SK-N-MC (cell line): Measurements from ENCODE around the gene CFAP299.
"Not testable (repeated sequence)": the region's sequence is repeated elsewhere in the genome, so short reads cannot be mapped to it uniquely, and the experiment has no call there.

Source experiments
- DNase-seq: peaks from one replicate; pipeline ENCODE4 v3.0.0-alpha.2; 2011; ENCODE audit warnings: low read depth, low spot score
- H3K27ac ChIP-seq: fragments of 200-600 bp; sonication (generic); 2 replicates; pipeline ENCODE4 v1.5.1; 2016; ENCODE audit warnings: mixed run types
- H3K36me3 ChIP-seq: fragments of 200-600 bp; sonication (generic); 2 replicates; pipeline ENCODE4 v1.6.1; 2017; ENCODE audit warnings: antibody characterized with exemption, low read length, mixed read lengths; ENCODE audit not compliant: insufficient read depth
- H3K4me3 ChIP-seq: fragments of 200-600 bp; sonication (generic); 2 replicates; pipeline ENCODE4 v1.5.1; 2016
- H3K9ac ChIP-seq: fragments of 200-600 bp; sonication (generic); 2 replicates; pipeline ENCODE4 v1.8.0; 2017; ENCODE audit warnings: mixed run types, mixed read lengths; ENCODE audit not compliant: insufficient read length
- H3K9me3 ChIP-seq: fragments of 200-600 bp; sonication (generic); 2 replicates; pipeline ENCODE4 v1.6.1; 2017; ENCODE audit warnings: low read depth, mild to moderate bottlenecking, antibody characterized with exemption, low read length, moderate library complexity, mixed read lengths
- EZH2 ChIP-seq: fragments of 200-600 bp; sonication (generic); IDR thresholded peaks from one replicate; pipeline ENCODE4 v1.6.1; 2017; ENCODE audit warnings: antibody characterized with exemption
- FOXP2 ChIP-seq: optimal IDR thresholded peaks from 2 replicates; pipeline ENCODE3; 2011; ENCODE audit warnings: mild to moderate bottlenecking, moderate library complexity; ENCODE audit not compliant: insufficient read depth; ENCODE audit errors: extremely low read length, control extremely low read depth
- POLR2AphosphoS5 ChIP-seq: IDR thresholded peaks from 2 replicates; pipeline ENCODE4 v1.6.1; 2012; ENCODE audit warnings: mild to moderate bottlenecking, low read depth, low read length, borderline replicate concordance

CFAP299 gene

DNA sequence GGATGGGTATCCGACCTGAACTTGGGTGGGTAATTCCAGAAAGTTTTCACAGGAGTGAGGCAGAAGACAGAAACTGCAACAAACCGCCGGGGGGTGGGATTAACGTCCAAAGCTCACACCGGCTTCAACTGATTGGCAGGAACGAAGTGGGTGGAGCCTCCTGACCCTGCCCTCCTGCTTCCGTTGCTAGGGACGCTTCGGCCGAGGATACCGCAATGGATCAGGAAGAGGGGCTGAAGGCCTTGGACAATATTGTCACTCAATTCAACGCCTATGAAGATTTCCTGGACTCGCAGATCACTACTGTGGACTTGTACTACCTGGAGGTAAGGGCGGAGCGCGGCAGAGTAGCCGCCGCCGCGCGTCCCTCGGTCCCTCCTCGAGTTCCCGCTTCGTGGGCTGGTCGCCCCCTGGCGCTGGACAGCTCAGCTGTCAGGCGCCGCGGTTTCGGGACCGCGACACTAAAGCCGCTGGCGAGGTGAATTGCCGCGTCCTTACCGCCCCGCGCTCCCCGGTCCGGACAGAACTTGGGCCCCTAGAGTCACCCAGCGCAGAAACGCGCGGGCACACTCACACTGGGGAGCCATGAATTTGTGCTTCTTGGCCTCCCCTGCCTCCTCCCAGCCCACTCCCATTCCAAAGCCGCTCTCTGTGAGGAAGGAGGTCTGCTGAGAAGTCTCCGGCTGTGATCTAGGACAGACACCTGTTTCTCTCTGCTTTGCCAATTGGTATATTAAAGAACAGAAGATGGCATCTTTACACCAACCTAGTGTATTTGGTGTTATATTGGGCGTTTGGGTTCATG is at the start of gene CFAP299:
Gene CFAP299, plus strand, starts transcription at position 177 of the 805 bp plus-strand sequence.
- peak within 1 kb of the TSS; percentile 77 for H3K4me3 ChIP-seq
- no peak within 1 kb of the TSS for H3K9ac ChIP-seq
- DNase-seq: peak; percentile 6
- H3K9me3 ChIP-seq: no peaks in the 10 kb centered on the region
- H3K27ac ChIP-seq: no peak within 1 kb of the TSS
- TF ChIP-seq EZH2 (no peak), FOXP2 (no peak), POLR2AphosphoS5 (no peak)
- H3K36me3 ChIP-seq: no peaks in the 10 kb centered on the region

DNA sequence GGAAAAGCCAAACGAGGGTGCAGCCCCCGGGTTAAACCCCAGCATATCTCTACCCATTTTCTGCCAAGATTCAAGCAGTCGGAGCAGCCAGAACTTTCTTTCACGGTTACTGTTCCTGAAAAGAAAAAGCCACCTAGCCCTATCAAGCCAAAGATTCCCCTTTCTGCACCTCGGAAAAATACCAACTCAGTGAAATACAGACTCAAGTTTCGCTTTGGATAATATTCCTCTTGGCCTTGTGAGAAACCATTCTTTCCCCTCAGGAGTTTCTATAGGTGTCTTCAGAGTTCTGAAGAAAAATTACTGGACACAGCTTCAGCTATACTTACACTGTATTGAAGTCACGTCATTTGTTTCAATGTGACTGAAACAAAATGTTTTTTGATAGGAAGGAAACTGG is 49.1 kb upstream of the CFAP299 start:
- TF ChIP-seq POLR2AphosphoS5 (no peak), EZH2 (no peak), FOXP2 (no peak)
- no peaks in the 10 kb centered on the region for H3K9me3 ChIP-seq
- H3K4me3 ChIP-seq: no peak overlapping the region
- DNase-seq: no peak
- H3K36me3 ChIP-seq: no peaks in the 10 kb centered on the region
- no peak overlapping the region for H3K9ac ChIP-seq
- H3K27ac ChIP-seq: no peak overlapping the region

DNA sequence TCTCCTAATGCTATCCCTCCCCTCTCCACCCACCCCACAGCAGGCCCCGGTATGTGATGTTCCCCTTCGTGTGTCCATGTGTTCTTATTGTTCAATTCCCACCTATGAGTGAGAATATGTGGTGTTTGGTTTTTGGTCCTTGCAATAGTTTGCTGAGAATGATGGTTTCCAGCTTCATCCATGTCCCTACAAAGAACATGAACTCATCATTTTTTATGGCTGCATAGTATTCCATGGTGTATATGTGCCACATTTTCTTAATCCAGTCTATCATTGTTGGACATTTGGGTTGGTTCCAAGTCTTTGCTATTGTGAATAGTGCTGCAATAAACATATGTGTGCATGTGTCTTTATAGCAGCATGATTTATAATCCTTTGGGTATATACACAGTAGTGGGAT is 44.9 kb upstream of the CFAP299 start:
- not testable (repeated sequence) for H3K4me3 ChIP-seq, DNase-seq, H3K9ac ChIP-seq, H3K27ac ChIP-seq, H3K36me3 ChIP-seq, H3K9me3 ChIP-seq

DNA sequence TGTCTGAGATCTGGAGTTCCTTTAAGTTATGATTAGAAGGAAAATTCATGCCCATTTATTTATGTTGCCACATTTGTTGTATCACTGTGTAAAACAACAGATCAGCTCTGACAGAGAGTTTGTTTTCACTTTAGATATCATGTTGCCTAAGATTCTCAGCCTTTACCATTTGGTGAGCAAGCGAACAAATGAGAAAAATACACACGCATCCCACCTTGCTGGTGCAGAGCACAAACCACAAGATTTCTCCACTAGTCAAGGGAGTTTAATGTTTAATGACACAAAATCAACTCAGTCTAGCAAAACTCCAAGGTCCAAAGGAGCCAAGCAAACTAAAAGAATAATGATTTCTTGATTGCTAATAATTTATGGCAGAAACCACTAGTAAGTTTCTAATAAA is 41.3 kb upstream of the CFAP299 start:
- Histone ChIP-seq H3K36me3 (no peaks in the 10 kb centered on the region), H3K9me3 (no peaks in the 10 kb centered on the region), H3K27ac (no peak overlapping the region), H3K4me3 (no peak overlapping the region), H3K9ac (no peak overlapping the region)
- DNase-seq: no peak
- TF ChIP-seq FOXP2 (no peak), POLR2AphosphoS5 (no peak), EZH2 (no peak)

DNA sequence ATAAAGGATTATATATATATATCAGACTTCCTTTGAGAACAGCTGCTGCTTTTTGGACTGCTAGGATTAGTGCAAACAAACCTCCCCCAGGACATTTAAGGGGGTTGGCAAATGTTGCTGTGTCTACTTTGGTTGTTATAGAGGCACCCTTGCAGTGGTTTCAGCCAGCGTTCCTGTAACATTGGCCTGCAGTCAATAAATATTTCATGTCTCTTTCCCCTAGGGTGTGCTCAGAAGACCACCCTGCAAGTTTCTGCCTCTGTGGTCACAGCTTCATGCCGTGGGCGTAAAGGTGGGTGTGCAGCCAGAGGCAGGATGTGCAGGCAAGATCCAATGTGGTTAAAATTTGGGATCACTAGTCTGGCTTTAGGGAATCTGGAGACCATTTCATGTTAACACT is 40.2 kb upstream of the CFAP299 start:
- H3K27ac ChIP-seq: no peak overlapping the region
- DNase-seq: no peak
- no peak overlapping the region for H3K9ac ChIP-seq
- TF ChIP-seq POLR2AphosphoS5 (no peak), EZH2 (no peak), FOXP2 (no peak)
- no peaks in the 10 kb centered on the region for H3K36me3 ChIP-seq
- H3K4me3 ChIP-seq: no peak overlapping the region
- no peaks in the 10 kb centered on the region for H3K9me3 ChIP-seq

DNA sequence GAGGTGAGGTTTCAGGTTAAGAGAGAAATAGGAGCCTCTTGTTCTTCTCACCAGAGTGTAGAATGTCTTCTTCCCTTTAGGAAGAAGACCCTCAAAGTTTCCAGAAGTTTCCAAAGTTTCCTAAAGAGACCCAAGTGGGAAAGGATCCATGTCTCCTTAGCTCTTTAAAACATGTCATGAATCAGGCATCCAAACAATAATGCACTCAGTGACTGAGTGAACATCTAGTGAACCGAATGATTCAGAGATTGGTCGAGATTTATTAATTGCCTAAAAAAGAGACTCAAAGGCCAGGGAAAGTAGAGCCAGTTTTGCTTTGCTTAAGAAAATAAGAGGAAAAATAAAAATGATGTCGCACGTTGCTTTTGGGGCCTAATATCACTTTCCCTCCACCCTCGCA is 39.7 kb upstream of the CFAP299 start:
- Histone ChIP-seq H3K9me3 (no peaks in the 10 kb centered on the region), H3K36me3 (no peaks in the 10 kb centered on the region), H3K9ac (no peak overlapping the region), H3K4me3 (no peak overlapping the region), H3K27ac (no peak overlapping the region)
- TF ChIP-seq POLR2AphosphoS5: no peak
- TF ChIP-seq EZH2: no peak
- TF ChIP-seq FOXP2: no peak
- no peak for DNase-seq

DNA sequence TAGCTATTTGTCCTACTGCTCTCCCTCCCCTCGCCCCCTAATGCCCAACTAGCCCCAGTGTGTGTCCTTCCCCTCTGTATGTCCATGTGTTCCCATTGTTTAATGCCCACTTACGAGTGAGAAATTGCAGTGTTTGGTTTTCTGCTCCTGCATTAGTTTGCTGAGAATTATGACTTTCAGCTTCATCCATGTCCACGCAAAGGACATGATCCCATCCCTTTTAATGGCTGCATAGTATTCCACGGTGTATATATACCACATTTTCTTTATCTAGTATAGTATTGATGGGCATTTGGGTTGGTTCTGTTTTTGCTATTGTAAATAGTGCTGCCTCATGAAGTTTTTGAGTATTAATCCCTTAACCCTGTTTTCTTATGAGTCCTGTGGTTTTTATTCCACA is 33.6 kb upstream of the CFAP299 start:
- H3K4me3 ChIP-seq: no peak overlapping the region
- no peak overlapping the region for H3K9ac ChIP-seq
- 0 out of 2 replicates have a peak, but pooled peaks cover 4% of the 10 kb centered on the region for H3K9me3 ChIP-seq
- H3K27ac ChIP-seq: no peak overlapping the region
- H3K36me3 ChIP-seq: no peaks in the 10 kb centered on the region
- DNase-seq: no peak
- TF ChIP-seq POLR2AphosphoS5 (no peak), FOXP2 (no peak), EZH2 (no peak)

DNA sequence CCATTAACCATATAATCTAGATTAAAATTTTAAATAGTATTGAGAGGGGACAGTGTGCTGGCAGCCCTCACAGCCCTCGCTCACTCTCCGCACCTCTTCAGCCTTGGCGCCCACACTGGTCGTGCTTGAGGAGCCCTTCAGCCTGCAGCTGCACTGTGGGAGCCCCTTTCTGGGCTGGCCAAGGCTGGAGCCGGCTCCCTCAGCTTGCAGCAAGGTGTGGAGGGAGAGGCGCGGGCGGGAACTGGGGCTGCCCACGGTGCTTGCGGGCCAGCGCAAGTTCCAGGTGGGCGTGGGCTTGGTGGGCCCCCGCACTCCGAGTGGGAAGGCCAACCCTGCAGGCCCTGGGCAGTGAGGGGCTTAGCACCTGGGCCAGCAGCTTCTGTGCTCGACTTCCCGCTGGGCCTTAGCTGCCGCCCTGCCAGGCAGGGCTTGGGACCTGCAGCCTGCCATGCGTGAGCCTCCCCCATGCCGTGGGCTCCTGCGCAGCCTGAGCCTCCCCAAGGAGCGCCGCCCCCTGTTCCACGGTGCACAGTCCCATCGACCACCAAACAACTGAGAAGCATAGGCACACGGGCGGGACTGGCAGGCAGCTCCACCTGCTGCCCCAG is 32.8 kb upstream of the CFAP299 start:
- DNase-seq: no peak
- Histone ChIP-seq H3K36me3 (no peaks in the 10 kb centered on the region), H3K9ac (no peak overlapping the region), H3K4me3 (no peak overlapping the region), H3K27ac (no peak overlapping the region), H3K9me3 (0 out of 2 replicates have a peak, but pooled peaks cover 4% of the 10 kb centered on the region)
- no peak for TF ChIP-seq EZH2
- no peak for TF ChIP-seq POLR2AphosphoS5
- no peak for TF ChIP-seq FOXP2
